Nephron (organoid): ENCODE measurements around the gene SLC6A18.

Source experiments
- H3K27ac Mint-ChIP-seq, 3 experiments: 2 replicates each; pipeline ENCODE4 v1.8.0; 2020; ENCODE audit warnings: mixed read lengths in 3 of 3, mild to moderate bottlenecking in 2 of 3, moderate library complexity in 1 of 3
- H3K27me3 Mint-ChIP-seq: 2 replicates; pipeline ENCODE4 v1.8.0; 2021; ENCODE audit warnings: low read depth, mild to moderate bottlenecking, moderate library complexity, mixed read lengths
- H3K36me3 Mint-ChIP-seq: 2 replicates; pipeline ENCODE4 v1.8.0; 2020; ENCODE audit warnings: low read depth, mixed read lengths
- H3K4me1 Mint-ChIP-seq: 2 replicates; pipeline ENCODE4 v1.8.0; 2020; ENCODE audit warnings: mixed read lengths
- H3K4me3 Mint-ChIP-seq, 3 experiments: 2 replicates each; pipeline ENCODE4 v1.8.0; 2020; ENCODE audit warnings: mild to moderate bottlenecking in 3 of 3, mixed read lengths in 3 of 3, moderate library complexity in 2 of 3
- H3K9me3 Mint-ChIP-seq: 2 replicates; pipeline ENCODE4 v1.8.0; 2020; ENCODE audit warnings: mixed read lengths
- TF ChIP-seq, protein P1 (sequence below), 3 experiments: fragments of 200-600 bp; sonication (generic); IDR thresholded peaks; one replicate each; pipeline ENCODE4 v1.5.0; 2021; ENCODE audit warnings: antibody characterized with exemption in 3 of 3; ENCODE audit not compliant: unreplicated experiment in 3 of 3

The SLC6A18 gene

DNA sequence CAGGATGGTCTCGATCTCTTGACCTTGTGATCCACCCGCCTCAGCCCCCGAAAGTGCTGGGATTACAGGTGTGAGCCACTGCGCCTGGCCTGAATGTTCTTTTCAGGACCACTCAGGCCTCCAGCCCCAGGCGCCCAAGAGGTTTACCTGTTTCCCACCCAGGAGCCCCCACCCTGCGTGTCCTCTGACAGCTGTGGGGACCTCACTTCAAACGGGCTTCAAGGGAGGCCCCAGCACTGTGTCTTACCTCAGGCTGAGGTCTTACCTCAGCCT lies 42.9 kb upstream of the SLC6A18 start:
- Mint-ChIP-seq H3K36me3 (no peaks in the 10 kb centered on the region), H3K27ac (peak overlapping the region in 1 of 3 experiments; percentile 91), H3K4me1 (peaks cover 15% of the 10 kb centered on the region), H3K4me3 (no peak overlapping the region), H3K9me3 (no peaks in the 10 kb centered on the region), H3K27me3 (peaks cover 4% of the 10 kb centered on the region)
- TF ChIP-seq, protein P1, sequence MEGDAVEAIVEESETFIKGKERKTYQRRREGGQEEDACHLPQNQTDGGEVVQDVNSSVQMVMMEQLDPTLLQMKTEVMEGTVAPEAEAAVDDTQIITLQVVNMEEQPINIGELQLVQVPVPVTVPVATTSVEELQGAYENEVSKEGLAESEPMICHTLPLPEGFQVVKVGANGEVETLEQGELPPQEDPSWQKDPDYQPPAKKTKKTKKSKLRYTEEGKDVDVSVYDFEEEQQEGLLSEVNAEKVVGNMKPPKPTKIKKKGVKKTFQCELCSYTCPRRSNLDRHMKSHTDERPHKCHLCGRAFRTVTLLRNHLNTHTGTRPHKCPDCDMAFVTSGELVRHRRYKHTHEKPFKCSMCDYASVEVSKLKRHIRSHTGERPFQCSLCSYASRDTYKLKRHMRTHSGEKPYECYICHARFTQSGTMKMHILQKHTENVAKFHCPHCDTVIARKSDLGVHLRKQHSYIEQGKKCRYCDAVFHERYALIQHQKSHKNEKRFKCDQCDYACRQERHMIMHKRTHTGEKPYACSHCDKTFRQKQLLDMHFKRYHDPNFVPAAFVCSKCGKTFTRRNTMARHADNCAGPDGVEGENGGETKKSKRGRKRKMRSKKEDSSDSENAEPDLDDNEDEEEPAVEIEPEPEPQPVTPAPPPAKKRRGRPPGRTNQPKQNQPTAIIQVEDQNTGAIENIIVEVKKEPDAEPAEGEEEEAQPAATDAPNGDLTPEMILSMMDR (IDR thresholded peaks at IDR 0.05; ENCODE audit: unreplicated experiment in 3 of 3), result no peak

DNA sequence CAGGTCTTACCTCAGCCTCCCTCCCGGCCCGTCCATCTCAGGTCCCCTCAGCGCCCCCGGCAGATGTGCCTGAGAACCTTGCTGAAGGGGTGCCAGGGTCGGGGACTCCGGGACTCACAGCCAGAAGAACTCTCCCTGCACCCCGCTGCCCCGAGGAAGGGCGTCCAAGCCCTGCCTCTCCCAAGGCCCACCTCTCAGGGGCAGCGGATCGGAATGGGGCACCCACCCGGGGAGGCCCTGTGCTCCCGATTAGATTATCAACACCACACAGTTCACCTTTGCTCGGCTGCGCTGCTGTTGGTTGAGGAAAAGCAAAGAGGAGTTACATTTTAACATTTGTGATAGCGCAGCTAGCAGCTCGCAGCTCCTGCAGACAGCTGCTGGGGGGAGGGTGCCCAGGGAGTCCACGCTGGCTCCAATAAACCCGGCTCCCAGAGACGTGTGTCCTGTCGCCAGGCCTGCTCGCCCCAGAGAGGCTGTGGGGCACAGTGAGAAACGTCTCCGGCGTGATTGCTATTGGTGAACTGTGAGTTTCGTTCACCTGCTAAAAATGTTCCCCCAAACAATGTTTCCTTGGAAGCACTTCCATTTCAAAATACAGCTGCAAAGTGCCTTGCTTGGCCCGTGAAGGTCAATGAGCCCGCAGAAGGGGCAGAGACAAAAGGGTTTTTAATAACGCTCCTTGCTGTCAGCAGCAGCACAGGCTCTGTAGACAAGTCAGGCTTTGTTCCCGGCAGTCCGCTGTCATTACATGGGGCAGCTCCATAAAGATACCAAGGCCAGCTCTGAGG lies 42.4 kb upstream of the SLC6A18 start:
- Mint-ChIP-seq H3K9me3 (no peaks in the 10 kb centered on the region), H3K27ac (peak overlapping the region; percentile 58 to 91 (median 80)), H3K4me3 (peak overlapping the region in 2 of 3 experiments; percentile 16 to 17), H3K4me1 (peaks cover 15% of the 10 kb centered on the region), H3K27me3 (peaks cover 4% of the 10 kb centered on the region), H3K36me3 (no peaks in the 10 kb centered on the region)
- TF ChIP-seq, protein P1 (IDR thresholded peaks at IDR 0.05; ENCODE audit: unreplicated experiment in 3 of 3), result no peak

DNA sequence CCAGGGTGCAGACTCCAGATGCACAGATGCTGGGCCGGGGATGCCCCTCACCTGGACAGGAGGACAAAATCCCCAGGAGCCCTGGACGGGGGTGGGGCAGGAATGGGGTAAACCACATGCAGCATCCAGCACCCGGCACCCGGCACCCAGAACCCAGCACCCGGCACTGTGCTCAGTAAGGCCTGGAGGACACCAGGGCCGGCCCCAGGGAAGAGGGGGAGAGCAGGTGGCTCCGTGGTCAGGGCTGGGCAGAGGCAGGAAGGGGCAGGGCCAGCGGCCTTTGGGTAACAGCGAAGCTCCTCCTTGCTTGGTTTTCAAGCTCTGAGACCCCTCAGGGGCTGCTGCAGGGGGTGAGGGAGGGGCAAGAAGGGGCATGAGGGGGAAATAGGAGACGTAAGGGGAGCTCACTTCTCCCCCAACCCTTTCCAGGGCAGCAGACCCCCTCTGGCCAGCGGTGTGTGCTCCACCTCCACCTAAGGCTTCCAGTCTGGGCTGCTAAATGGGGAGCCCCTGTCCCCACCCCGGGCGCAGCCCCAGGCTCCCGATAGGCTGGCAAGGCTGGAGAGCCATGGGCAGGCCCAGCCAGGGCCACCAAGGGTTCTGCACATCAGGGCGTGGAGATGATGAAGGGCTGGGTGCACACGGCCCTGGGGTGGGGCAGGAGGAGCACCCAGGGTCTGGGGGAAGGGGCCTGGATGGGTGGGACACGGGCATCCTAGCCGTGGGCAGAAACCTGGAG lies 41.6 kb upstream of the SLC6A18 start:
- Mint-ChIP-seq H3K9me3 (no peaks in the 10 kb centered on the region), H3K27me3 (peaks cover 4% of the 10 kb centered on the region), H3K36me3 (no peaks in the 10 kb centered on the region), H3K27ac (peak overlapping the region; percentile 58 to 91 (median 80)), H3K4me1 (peaks cover 15% of the 10 kb centered on the region), H3K4me3 (no peak overlapping the region)
- TF ChIP-seq, protein P1 (IDR thresholded peaks at IDR 0.05; ENCODE audit: unreplicated experiment in 3 of 3), result no peak

DNA sequence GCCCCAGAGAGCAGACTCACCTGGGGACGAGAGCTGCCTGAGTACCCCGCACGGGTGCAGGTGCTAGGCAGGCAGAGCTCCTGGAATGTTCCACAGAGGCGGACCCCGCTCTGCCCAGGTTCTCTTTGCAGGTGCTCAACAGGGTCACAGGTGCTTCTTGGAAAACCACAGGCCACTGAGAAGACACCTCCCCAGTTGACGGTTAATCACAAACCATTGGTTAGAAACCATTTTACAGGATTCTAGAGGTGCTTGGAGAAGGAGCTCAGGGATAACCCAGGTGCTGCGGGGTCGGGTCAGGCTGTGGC lies 41.1 kb upstream of the SLC6A18 start:
- no peak overlapping the region for H3K4me3 Mint-ChIP-seq
- H3K27me3 Mint-ChIP-seq, result peaks cover 9% of the 10 kb centered on the region
- H3K4me1 Mint-ChIP-seq, result peaks cover 15% of the 10 kb centered on the region
- TF ChIP-seq, protein P1 (IDR thresholded peaks at IDR 0.05; ENCODE audit: unreplicated experiment in 3 of 3), result no peak
- H3K9me3 Mint-ChIP-seq, result no peaks in the 10 kb centered on the region
- H3K27ac Mint-ChIP-seq, result no peak overlapping the region
- H3K36me3 Mint-ChIP-seq, result no peaks in the 10 kb centered on the region

DNA sequence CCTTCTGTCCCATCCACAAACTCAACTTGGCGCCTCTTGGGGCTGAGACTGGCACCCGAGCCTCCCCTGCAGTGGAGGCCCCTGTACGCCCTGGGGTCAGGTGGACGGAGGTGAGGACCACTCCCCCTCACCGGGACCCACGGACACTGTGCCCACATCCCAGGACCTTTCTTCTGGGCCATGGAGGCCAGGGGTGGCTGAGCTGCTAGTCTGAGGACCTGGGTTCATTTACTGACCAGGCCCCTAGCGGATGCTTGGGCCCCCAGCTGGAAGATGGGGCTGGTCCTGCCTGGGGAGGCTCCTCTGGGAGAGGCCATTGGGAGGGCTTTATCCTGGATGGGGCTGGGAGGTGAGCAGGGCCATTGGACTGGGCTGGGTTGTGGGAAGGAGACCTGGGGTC lies 40.7 kb upstream of the SLC6A18 start:
- TF ChIP-seq, protein P1 (IDR thresholded peaks at IDR 0.05; ENCODE audit: unreplicated experiment in 3 of 3), result no peak
- Mint-ChIP-seq H3K36me3 (no peaks in the 10 kb centered on the region), H3K4me1 (peaks cover 15% of the 10 kb centered on the region), H3K4me3 (no peak overlapping the region), H3K27me3 (peaks cover 12% of the 10 kb centered on the region), H3K9me3 (no peaks in the 10 kb centered on the region), H3K27ac (no peak overlapping the region)
